Measurements from ENCODE around the gene PHOX2A.

DNA sequence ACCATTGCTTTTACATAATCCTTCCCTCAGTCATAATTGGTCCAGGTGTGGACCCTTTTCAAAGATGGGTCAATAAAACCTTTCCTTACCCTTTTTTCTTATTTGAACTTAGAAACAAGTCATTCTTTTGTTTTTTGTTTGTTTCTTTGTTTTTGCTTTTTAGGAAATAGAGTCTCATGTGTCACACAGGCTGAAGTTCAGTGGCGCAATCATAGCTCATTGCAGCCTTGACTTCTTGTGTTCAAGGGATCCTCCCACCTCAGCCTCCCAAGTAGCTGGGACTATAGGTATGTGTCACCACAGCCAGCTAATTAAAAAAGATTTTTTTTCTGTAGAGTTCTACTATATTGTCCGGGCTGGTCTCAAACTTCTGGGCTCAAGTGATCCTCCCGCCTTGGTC, 9.4 kb upstream of the PHOX2A start:
- TF ChIP-seq POLR2AphosphoS5 (IDR thresholded peaks at IDR 0.05) (no peak), POLR2A (IDR thresholded peaks at IDR 0.05) (no peak)
- TF ChIP-seq, protein P1, sequence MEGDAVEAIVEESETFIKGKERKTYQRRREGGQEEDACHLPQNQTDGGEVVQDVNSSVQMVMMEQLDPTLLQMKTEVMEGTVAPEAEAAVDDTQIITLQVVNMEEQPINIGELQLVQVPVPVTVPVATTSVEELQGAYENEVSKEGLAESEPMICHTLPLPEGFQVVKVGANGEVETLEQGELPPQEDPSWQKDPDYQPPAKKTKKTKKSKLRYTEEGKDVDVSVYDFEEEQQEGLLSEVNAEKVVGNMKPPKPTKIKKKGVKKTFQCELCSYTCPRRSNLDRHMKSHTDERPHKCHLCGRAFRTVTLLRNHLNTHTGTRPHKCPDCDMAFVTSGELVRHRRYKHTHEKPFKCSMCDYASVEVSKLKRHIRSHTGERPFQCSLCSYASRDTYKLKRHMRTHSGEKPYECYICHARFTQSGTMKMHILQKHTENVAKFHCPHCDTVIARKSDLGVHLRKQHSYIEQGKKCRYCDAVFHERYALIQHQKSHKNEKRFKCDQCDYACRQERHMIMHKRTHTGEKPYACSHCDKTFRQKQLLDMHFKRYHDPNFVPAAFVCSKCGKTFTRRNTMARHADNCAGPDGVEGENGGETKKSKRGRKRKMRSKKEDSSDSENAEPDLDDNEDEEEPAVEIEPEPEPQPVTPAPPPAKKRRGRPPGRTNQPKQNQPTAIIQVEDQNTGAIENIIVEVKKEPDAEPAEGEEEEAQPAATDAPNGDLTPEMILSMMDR (IDR thresholded peaks at IDR 0.05) = no peak

Measured in breast epithelium (tissue), 3 donors.